ENCODE measurements around the gene COLEC12.
"Not testable (repeated sequence)": the region's sequence is repeated elsewhere in the genome, so short reads cannot be mapped to it uniquely, and the experiment has no call there.

GRCh38 chr18:405006-405405 lies 95.5 kb downstream of the COLEC12 start:
- TF ChIP-seq CTCF (conservative IDR thresholded peaks at IDR 0.05); EZH2 (IDR thresholded peaks at IDR 0.05; ENCODE audit: low read depth): not testable (repeated sequence)
